BJ (cell line): Measurements from ENCODE around the gene TYMS. TPM values are rescaled to one million over a fixed set of nuclear protein-coding genes. Genes with fewer than 3 reads are reported as not detected.
"Not testable (repeated sequence)": the region's sequence is repeated elsewhere in the genome, so short reads cannot be mapped to it uniquely, and the experiment has no call there.

Experiments
- CTCF ChIA-PET: fragments of 350-600 bp; formaldehyde crosslinking; extraction: SDS; loops from one replicate; lab custom pipeline; 2021; ENCODE audit warnings: antibody characterized with exemption, inconsistent platforms; lab: Yijun Ruan, JAX
- POLR2A ChIA-PET: fragments of 300-600 bp; sonication (Branson Sonifier 250); formaldehyde crosslinking; extraction: SDS; loops from one replicate; lab custom pipeline; 2021; ENCODE audit warnings: antibody characterized with exemption; lab: Charles Lee
- DNase-seq: peaks from one replicate; pipeline ENCODE4 v3.0.0-alpha.2; 2011; ENCODE audit warnings: low read depth
- H3K27me3 ChIP-seq: 2 replicates; pipeline ENCODE4 v1.6.0; 2011; ENCODE audit warnings: low read length; ENCODE audit not compliant: control insufficient read depth, insufficient read depth
- H3K36me3 ChIP-seq: 2 replicates; pipeline ENCODE4 v1.5.1; 2011; ENCODE audit warnings: low read length; ENCODE audit not compliant: control insufficient read depth, insufficient read depth
- H3K4me3 ChIP-seq: 2 replicates; pipeline ENCODE4 v1.5.1; 2011; ENCODE audit warnings: low read depth, mild to moderate bottlenecking, control low read depth, low read length
- CTCF ChIP-seq: IDR thresholded peaks from 2 replicates; pipeline ENCODE4 v1.5.1; 2011; ENCODE audit warnings: low read depth, mild to moderate bottlenecking, control low read depth, inconsistent platforms, low read length, moderate library complexity; ENCODE audit not compliant: insufficient read depth
- polyA plus RNA-seq: library from polyadenylated mRNA; depleted of rRNA; stranded (reverse); fragments of >200 nt; gene quantifications from 2 replicates; pipeline ENCODE4 v1.2.3, GENCODE V29; 2011

Gene TYMS
- polyA plus RNA-seq, 1 experiment: 146 TPM

GRCh38 chr18:677951-678381 is 20.5 kb downstream of the TYMS start:
- DNase-seq: no peak
- Histone ChIP-seq H3K4me3 (no peak overlapping the region), H3K27me3 (no peaks in the 10 kb centered on the region), H3K36me3 (peaks cover 8% of the 10 kb centered on the region)
- POLR2A ChIA-PET: no interaction called here
- CTCF ChIA-PET: no interaction called here
- TF ChIP-seq CTCF: no peak

GRCh38 chr18:678482-679182 is 21.2 kb downstream of the TYMS start:
- CTCF ChIA-PET: interaction anchor here (1.1 kb wide), 1 partner anchor 153 kb away, joined by 3 read pairs; no protein-coding TSS in a partner anchor
- H3K36me3 ChIP-seq: peaks cover 8% of the 10 kb centered on the region
- DNase-seq: no peak
- no peak for TF ChIP-seq CTCF
- no peaks in the 10 kb centered on the region for H3K27me3 ChIP-seq
- POLR2A ChIA-PET: no interaction called here
- H3K4me3 ChIP-seq: no peak overlapping the region

- H3K36me3 ChIP-seq: peaks cover 8% of the 10 kb centered on the region
- H3K4me3 ChIP-seq: no peak overlapping the region
- DNase-seq: no peak
- H3K27me3 ChIP-seq: no peaks in the 10 kb centered on the region
- ChIA-PET CTCF (interaction anchor here (1.1 to 1.7 kb wide), 2 partner anchors 10 to 152 kb away, joined by 3 to 8 read pairs; no protein-coding TSS in a partner anchor), POLR2A (no interaction called here)
- TF ChIP-seq CTCF: no peak
Measured at GRCh38 chr18:679516-679915, 22.1 kb downstream of the TYMS start.

GRCh38 chr18:680392-680791 is 22.9 kb downstream of the TYMS start:
- DNase-seq: no peak
- no peak for TF ChIP-seq CTCF
- CTCF ChIA-PET: interaction anchor here (1.7 kb wide), 1 partner anchor 10 kb away, joined by 8 read pairs; no protein-coding TSS in a partner anchor
- Histone ChIP-seq H3K36me3 (peaks cover 3% of the 10 kb centered on the region), H3K4me3 (no peak overlapping the region), H3K27me3 (no peaks in the 10 kb centered on the region)
- POLR2A ChIA-PET: no interaction called here

DNA sequence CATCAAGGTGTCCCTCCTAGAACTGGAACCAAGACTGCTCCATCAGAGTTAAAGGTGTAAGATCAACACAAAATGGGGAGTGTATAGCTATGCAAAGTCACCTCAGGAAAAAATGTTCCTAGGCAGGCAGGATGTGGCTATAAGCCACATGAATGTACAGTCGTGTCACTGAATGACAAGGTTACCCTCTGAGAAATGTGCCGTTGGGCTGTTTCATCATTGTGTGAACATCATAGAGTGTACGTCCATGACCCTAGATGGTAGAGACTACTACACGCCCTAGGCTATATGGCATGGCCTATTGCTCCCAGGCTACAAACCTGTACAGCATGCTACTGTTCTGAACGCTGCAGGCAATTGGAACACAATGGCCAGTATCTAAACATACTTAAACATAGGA is 24.5 kb downstream of the TYMS start:
- TF ChIP-seq CTCF: no peak
- no peak for DNase-seq
- peaks cover 5% of the 10 kb centered on the region for H3K36me3 ChIP-seq
- H3K27me3 ChIP-seq: no peaks in the 10 kb centered on the region
- ChIA-PET CTCF (no interaction called here), POLR2A (no interaction called here)
- H3K4me3 ChIP-seq: no peak overlapping the region

DNA sequence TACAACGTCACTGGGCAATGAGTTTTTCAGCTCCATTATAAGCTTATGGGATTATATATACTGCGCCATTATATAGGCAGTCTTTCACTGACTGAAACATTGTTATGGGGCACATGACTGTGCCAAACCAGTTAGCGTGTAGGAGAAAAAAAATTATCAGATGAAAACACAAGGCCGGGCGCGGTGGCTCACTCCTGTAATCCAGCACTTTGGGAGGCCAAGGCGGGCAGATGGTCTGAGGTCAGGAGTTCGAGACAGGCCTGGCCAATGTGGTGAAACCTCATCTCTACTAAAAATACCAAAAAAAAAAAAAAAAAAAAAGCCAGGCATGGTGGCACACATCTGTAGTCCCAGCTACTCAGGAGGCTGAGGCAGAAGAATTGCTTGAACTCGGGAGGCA is 25.0 kb downstream of the TYMS start:
- H3K4me3 ChIP-seq, H3K27me3 ChIP-seq, H3K36me3 ChIP-seq, POLR2A ChIA-PET, DNase-seq: not testable (repeated sequence)
- CTCF ChIA-PET: interaction anchor here (2.2 kb wide), 1 partner anchor 58 kb away, joined by 6 read pairs; no protein-coding TSS in a partner anchor
